Heart right ventricle (tissue), 16 donors: ENCODE data around the gene LMBRD2. TPM values are rescaled to one million over a fixed set of nuclear protein-coding genes. Genes with fewer than 3 reads are reported as not detected.

ENCODE experiments used
- ATAC-seq, 8 donors: fragments of 200-7000 bp; cut with Tn5 transposase; one replicate each; pipeline ENCODE4 v1.9.1; 2020; ENCODE audit warnings: mild to moderate bottlenecking in 8 of 8, moderate library complexity in 8 of 8, moderate number of reproducible peaks in 1 of 8
- DNase-seq, 2 donors: peaks; one replicate each; pipeline ENCODE4 v3.0.0-alpha.2; 2020
- H3K27ac ChIP-seq, 10 donors: fragments of 200-600 bp; sonication (generic) in 2 of 10; one replicate each; pipeline versions ENCODE4 v1.5.0 to v1.8.0; 2020 to 2022; ENCODE audit warnings: mild to moderate bottlenecking in 3 of 10
- H3K27me3 ChIP-seq, 7 donors: fragments of 200-600 bp; one replicate each; pipeline ENCODE4 v1.8.0; 2021 to 2022; ENCODE audit warnings: mild to moderate bottlenecking in 2 of 7
- H3K36me3 ChIP-seq, 9 donors: fragments of 200-600 bp; sonication (generic) in 1 of 9; one replicate each; pipeline versions ENCODE4 v1.5.0 to v1.8.0; 2020 to 2022; ENCODE audit warnings: mild to moderate bottlenecking in 2 of 9
- H3K4me1 ChIP-seq, 9 donors: fragments of 200-600 bp; sonication (generic) in 1 of 9; one replicate each; pipeline versions ENCODE4 v1.5.0 to v1.8.0; 2020 to 2022; ENCODE audit warnings: mild to moderate bottlenecking in 4 of 9
- H3K4me3 ChIP-seq, 10 donors: fragments of 200-600 bp; sonication (generic) in 2 of 10; one replicate each; pipeline versions ENCODE4 v1.5.0 to v1.8.0; 2020 to 2022; ENCODE audit warnings: mild to moderate bottlenecking in 7 of 10, moderate library complexity in 2 of 10
- H3K9me3 ChIP-seq, 11 donors: fragments of 200-600 bp in 10 of 11; sonication (generic) in 2 of 11; one replicate each; pipeline versions ENCODE4 v1.5.0 to v1.8.0; 2013 to 2022; ENCODE audit warnings: mild to moderate bottlenecking in 2 of 11, control low read depth in 1 of 11, moderate library complexity in 1 of 11
- WGBS, 2 donors: extraction: QIAGEN DNeasy Blood & Tissue Kit; methylation state at CpG; one replicate each; pipeline ENCODE4 v1.1.7; 2013; ENCODE audit warnings: inconsistent platforms in 1 of 2; 5-methylcytosine and 5-hydroxymethylcytosine counted together
- intact Hi-C, 10 donors: fragments of 100-400 bp; cut with DNase I; formaldehyde crosslinking; loops; one replicate each; pipeline versions ENCODE4 v1.11.1 to v1.14.2; 2022
- microRNA-seq, 2 donors: library from miRNA; unstranded; fragments of <30 nt; microRNA quantifications; one replicate each; pipeline ENCODE4 v1.2.0, GENCODE V29; 2021
- polyA plus RNA-seq, 2 donors: library from polyadenylated mRNA; stranded (reverse); fragments of 200-250 nt; gene quantifications; one replicate each; pipeline ENCODE4 v1.2.3, GENCODE V29; 2013
- total RNA-seq, 10 donors: library from RNA; stranded (reverse); fragmentation: NEBNext Ultra II Directional in 3 of 10; extraction: Animal tissue kit (Norgen Biotek cat#: 25700) in 3 of 10; gene quantifications; one replicate each; pipeline versions ENCODE4 v1.2.1 to v1.2.4, GENCODE V29; 2021 to 2023
- TF ChIP-seq, protein P1 (sequence below), 9 donors: fragments of 200-600 bp; sonication (generic) in 2 of 9; IDR thresholded peaks; one replicate each; pipeline versions ENCODE4 v1.5.0 to v1.8.0; 2021 to 2022; ENCODE audit warnings: antibody characterized with exemption in 9 of 9, mild to moderate bottlenecking in 5 of 9, moderate library complexity in 1 of 9
- donor health status: Arrhythmogenic right ventricular cardiomyopathy.
- donor health status: ischemic (EF 13 %, LVEDD 7.1; RV severe dilation, severe dysfunction).
- donor health status: healthy with polysubstance abuse.
- donor health status: DM: no; HTN: yes; CAD: no.
- donor health status: DM: no; HTN: no; CAD: no.
- donor health status: ischemic (EF 25% LVEDD 6.9; RV normal size, moderate dysfunction).
- donor health status: ischemic (EF 25% LVEDD 5.7; RV mildly dilated, moderate dysfunction).
- donor health status: healthy.
- donor health status: DM: yes; HTN: yes; CAD: no.
- donor health status: Ischemic cardiomyopathy.
- donor health status: ischemic (EF 35%, LVEDD 5.7; RV mildly dilated, moderate dysfunction).
- donor health status: nonischemic (EF 11% LVEDD 7.7; RV severe dilation, severe dysfunction).
- donor health status: DM: yes; HTN: yes; CAD: no.
- donor health status: PGD.
- donor health status: ischemic (EF 29% LVEDD 5.4; RV normal size, mild dysfunction).
- donor health status: nonischemic (EF 23%, LVEDD 6.1; RV moderate dilation, normal function).

Gene LMBRD2
- total and polyA plus RNA-seq, 12 donors, result 2.2 to 16.5 (median 12.3) TPM

DNA sequence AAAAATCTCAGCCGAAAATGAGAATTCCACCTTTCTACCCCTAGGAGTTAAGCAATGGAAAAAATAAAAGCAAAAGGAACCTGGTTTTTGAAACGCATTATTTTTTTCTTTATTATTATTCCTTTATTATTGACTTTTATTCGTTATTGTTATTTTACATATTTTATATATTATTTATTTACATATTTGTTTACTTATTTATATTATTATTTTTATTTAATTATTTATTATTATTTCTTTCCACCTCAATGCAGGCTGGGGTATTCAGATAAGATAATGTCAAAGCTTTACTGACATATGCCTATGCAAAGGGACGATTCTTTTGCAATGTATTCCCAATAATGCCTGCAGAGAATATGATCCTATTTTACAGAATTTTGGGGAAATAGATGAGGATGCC lies 101.7 kb downstream of the LMBRD2 start:
- 77 to 80% methylated on average over 4 of the region's 4 CpGs for WGBS, 2 donors
- Histone ChIP-seq H3K36me3 (no peaks in the 10 kb centered on the region), H3K27me3 (no peaks in the 10 kb centered on the region), H3K4me3 (no peak overlapping the region), H3K27ac (no peak overlapping the region), H3K4me1 (no peaks in the 10 kb centered on the region), H3K9me3 (peaks cover 0 to 5% (median 0%) of the 10 kb centered on the region in 11 donors)
- DNase-seq, result no peak
- ATAC-seq, result no peak
- intact Hi-C loops, result no loop called here
- TF ChIP-seq, protein P1, sequence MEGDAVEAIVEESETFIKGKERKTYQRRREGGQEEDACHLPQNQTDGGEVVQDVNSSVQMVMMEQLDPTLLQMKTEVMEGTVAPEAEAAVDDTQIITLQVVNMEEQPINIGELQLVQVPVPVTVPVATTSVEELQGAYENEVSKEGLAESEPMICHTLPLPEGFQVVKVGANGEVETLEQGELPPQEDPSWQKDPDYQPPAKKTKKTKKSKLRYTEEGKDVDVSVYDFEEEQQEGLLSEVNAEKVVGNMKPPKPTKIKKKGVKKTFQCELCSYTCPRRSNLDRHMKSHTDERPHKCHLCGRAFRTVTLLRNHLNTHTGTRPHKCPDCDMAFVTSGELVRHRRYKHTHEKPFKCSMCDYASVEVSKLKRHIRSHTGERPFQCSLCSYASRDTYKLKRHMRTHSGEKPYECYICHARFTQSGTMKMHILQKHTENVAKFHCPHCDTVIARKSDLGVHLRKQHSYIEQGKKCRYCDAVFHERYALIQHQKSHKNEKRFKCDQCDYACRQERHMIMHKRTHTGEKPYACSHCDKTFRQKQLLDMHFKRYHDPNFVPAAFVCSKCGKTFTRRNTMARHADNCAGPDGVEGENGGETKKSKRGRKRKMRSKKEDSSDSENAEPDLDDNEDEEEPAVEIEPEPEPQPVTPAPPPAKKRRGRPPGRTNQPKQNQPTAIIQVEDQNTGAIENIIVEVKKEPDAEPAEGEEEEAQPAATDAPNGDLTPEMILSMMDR (IDR thresholded peaks at IDR 0.05), result no peak

Small RNA genes lying within 50 kb of the gene (microRNA-seq; reads per million reads assigned to microRNA genes)
- gene MIR580, result 2.0 to 5.4 reads per million in 2 donors

Other genes with a start within 250 kb of the LMBRD2 start
- not detected for gene CAPSL, start 213.3 kb downstream of the LMBRD2 start, total RNA-seq
- not detected for gene CAPSL, start 213.3 kb downstream of the LMBRD2 start, polyA plus RNA-seq
- gene UGT3A1, start 160.5 kb downstream of the LMBRD2 start, total RNA-seq, result not detected
- gene UGT3A1, start 160.5 kb downstream of the LMBRD2 start, polyA plus RNA-seq, result not detected
- gene UGT3A2, start 85.0 kb downstream of the LMBRD2 start, total RNA-seq, result not detected
- gene UGT3A2, start 85.0 kb downstream of the LMBRD2 start, polyA plus RNA-seq, result not detected
- 1 to 10 TPM; 3.5 to 9.5 (median 5.6) TPM for gene SKP2, start 224 bp upstream of the LMBRD2 start, total RNA-seq
- 1 to 10 TPM; 1.5 to 2.1 TPM for gene SKP2, start 224 bp upstream of the LMBRD2 start, polyA plus RNA-seq
- gene NADK2, start 90.0 kb upstream of the LMBRD2 start, total RNA-seq, result 10 to 100 TPM; 35.7 to 53.5 (median 38.9) TPM
- gene NADK2, start 90.0 kb upstream of the LMBRD2 start, polyA plus RNA-seq, result 10 to 100 TPM in 1 of 2 donors, 1 to 10 TPM in 1; 9.8 to 15.4 TPM
- under 1 TPM in 9 of 10 donors, not detected in 1; 0.39 to 0.92 (median 0.57) TPM for gene RANBP3L, start 150.0 kb upstream of the LMBRD2 start, total RNA-seq
- under 1 TPM; 0.09 to 0.44 TPM for gene RANBP3L, start 150.0 kb upstream of the LMBRD2 start, polyA plus RNA-seq